Glutamatergic neuron (in vitro differentiated cells): ENCODE measurements around the gene ITGB6. TPM values are rescaled to one million over a fixed set of nuclear protein-coding genes. Genes with fewer than 3 reads are reported as not detected.

Experiments used
- DNase-seq: peaks from one replicate; pipeline ENCODE4 v3.0.0; 2022
- H3K27ac Mint-ChIP-seq: one replicate; pipeline ENCODE4 v1.8.0; 2020; ENCODE audit warnings: mild to moderate bottlenecking, mixed read lengths, inconsistent platforms; ENCODE audit not compliant: unreplicated experiment
- H3K27me3 Mint-ChIP-seq: one replicate; pipeline ENCODE4 v1.8.0; 2020; ENCODE audit warnings: mild to moderate bottlenecking, moderate library complexity, mixed read lengths, inconsistent platforms; ENCODE audit not compliant: unreplicated experiment
- H3K36me3 Mint-ChIP-seq: one replicate; pipeline ENCODE4 v1.8.0; 2020; ENCODE audit warnings: mild to moderate bottlenecking, mixed read lengths, inconsistent platforms; ENCODE audit not compliant: unreplicated experiment
- H3K4me1 Mint-ChIP-seq: one replicate; pipeline ENCODE4 v1.8.0; 2020; ENCODE audit warnings: mild to moderate bottlenecking, low read depth, mixed read lengths, inconsistent platforms; ENCODE audit not compliant: unreplicated experiment
- H3K4me3 Mint-ChIP-seq: one replicate; pipeline ENCODE4 v1.8.0; 2020; ENCODE audit warnings: mild to moderate bottlenecking, mixed read lengths, inconsistent platforms; ENCODE audit not compliant: unreplicated experiment
- H3K9me3 Mint-ChIP-seq: one replicate; pipeline ENCODE4 v1.8.0; 2020; ENCODE audit warnings: mild to moderate bottlenecking, moderate library complexity, mixed read lengths, inconsistent platforms; ENCODE audit not compliant: unreplicated experiment
- CTCF ChIP-seq: fragments of 200-600 bp; sonication (generic); IDR thresholded peaks from one replicate; pipeline ENCODE4 v1.5.0; 2021; ENCODE audit not compliant: partially characterized antibody, unreplicated experiment
- total RNA-seq: library from RNA; stranded (reverse); fragmentation: NEBNext Ultra II Directional; extraction: Animal tissue kit (Norgen Biotek cat#: 25700); gene quantifications from one replicate; pipeline ENCODE4 v1.2.1, GENCODE V29; 2021; ENCODE audit not compliant: unreplicated experiment

Gene ITGB6
- total RNA-seq, 1 donor from 2014 or later, result not detected

- Mint-ChIP-seq H3K36me3 (no peaks in the 10 kb centered on the region), H3K27me3 (peaks cover 4% of the 10 kb centered on the region), H3K4me1 (no peaks in the 10 kb centered on the region), H3K27ac (no peak overlapping the region), H3K9me3 (no peaks in the 10 kb centered on the region), H3K4me3 (no peak overlapping the region)
- DNase-seq, result no peak
- TF ChIP-seq CTCF, result no peak
Measured at GRCh38 chr2:160132761-160133160, 67.3 kb downstream of the ITGB6 start.

- Mint-ChIP-seq H3K4me1 (no peaks in the 10 kb centered on the region), H3K27ac (no peak overlapping the region), H3K36me3 (no peaks in the 10 kb centered on the region), H3K4me3 (no peak overlapping the region), H3K9me3 (no peaks in the 10 kb centered on the region), H3K27me3 (no peaks in the 10 kb centered on the region)
- DNase-seq, result no peak
- TF ChIP-seq CTCF, result no peak
Measured at GRCh38 chr2:160126756-160127155, 73.3 kb downstream of the ITGB6 start.

- Mint-ChIP-seq H3K9me3 (no peaks in the 10 kb centered on the region), H3K27me3 (no peaks in the 10 kb centered on the region), H3K27ac (no peak overlapping the region), H3K4me1 (no peaks in the 10 kb centered on the region), H3K4me3 (no peak overlapping the region), H3K36me3 (no peaks in the 10 kb centered on the region)
- TF ChIP-seq CTCF, result no peak
- no peak for DNase-seq
Measured at GRCh38 chr2:160126315-160126714, 73.8 kb downstream of the ITGB6 start.

- Mint-ChIP-seq H3K9me3 (no peaks in the 10 kb centered on the region), H3K4me3 (no peak overlapping the region), H3K36me3 (no peaks in the 10 kb centered on the region), H3K27ac (no peak overlapping the region), H3K27me3 (no peaks in the 10 kb centered on the region), H3K4me1 (no peaks in the 10 kb centered on the region)
- TF ChIP-seq CTCF, result no peak
- DNase-seq, result no peak
Measured at GRCh38 chr2:160125828-160126227, 74.2 kb downstream of the ITGB6 start.

- Mint-ChIP-seq H3K4me3 (no peak overlapping the region), H3K27me3 (no peaks in the 10 kb centered on the region), H3K36me3 (no peaks in the 10 kb centered on the region), H3K4me1 (no peaks in the 10 kb centered on the region), H3K27ac (no peak overlapping the region), H3K9me3 (no peaks in the 10 kb centered on the region)
- no peak for DNase-seq
- TF ChIP-seq CTCF, result no peak
Measured at GRCh38 chr2:160125366-160125765, 74.7 kb downstream of the ITGB6 start.
